ENCODE results near the gene LENG1. TPM values are rescaled to one million over a fixed set of nuclear protein-coding genes. Genes with fewer than 3 reads are reported as not detected.

The LENG1 gene
- total and polyA plus RNA-seq, 9 of the 15 experiments (the other 6 are each of a cell fraction or from before 2014, with no cell fraction given): 0.30 to 10.5 (median 4.7) TPM

DNA sequence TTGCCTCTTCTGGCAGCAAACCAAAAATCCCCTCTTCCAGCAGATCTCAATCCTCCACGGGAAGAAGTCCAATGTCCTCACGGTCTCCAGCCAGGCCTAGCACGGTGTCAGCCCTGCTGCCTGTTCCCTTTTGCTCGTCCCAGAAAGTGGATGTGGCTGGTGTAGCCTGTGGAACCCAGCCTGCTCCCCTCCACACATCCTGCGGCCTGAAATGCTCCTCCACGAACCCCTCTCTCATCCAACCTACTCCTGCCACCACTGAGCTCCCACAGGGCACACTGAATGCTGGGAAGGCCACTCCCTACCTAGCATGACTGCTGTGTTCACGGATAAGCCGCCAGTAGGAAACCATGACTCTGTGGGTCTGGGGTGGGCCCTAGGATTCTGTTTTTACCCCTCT, 26.8 kb upstream of the LENG1 start:
- intact Hi-C loops (cut with micrococcal nuclease): loop anchor here (5.0 kb wide), 1 partner anchor 46 kb away; no protein-coding TSS in a partner anchor
- Histone ChIP-seq H3K9ac (ENCODE audit: insufficient read depth in 1 of 2, low read depth in 2 of 2, low read length in 2 of 2) (peak overlapping the region; percentile 84 to 99; a peak in 3 of 4 replicates), H3K27ac (ENCODE audit: extremely low read depth, low read depth, low read length) (peak overlapping the region; percentile 100; the same call in 2 of the 3 replicates), H3K4me3 (no peak overlapping the region), H3K36me3 (ENCODE audit: control insufficient read depth, insufficient read depth, low read length) (peaks cover 43% of the 10 kb centered on the region), H3K9me3 (replicated peaks; ENCODE audit: control insufficient read depth, insufficient read depth, low read depth, low read length) (no peaks in the 10 kb centered on the region), H3K4me2 (ENCODE audit: insufficient read depth, low read length) (no peak overlapping the region), H3K4me1 (replicated peaks in 1 of 2; ENCODE audit: control insufficient read depth in 2 of 2, insufficient read depth in 2 of 2, low read length in 2 of 2) (peaks cover 19 to 42% of the 10 kb centered on the region in 2 experiments), H3K27me3 (ENCODE audit: control insufficient read depth in 2 of 2, insufficient read depth in 2 of 2, low read length in 2 of 2) (no peaks in the 10 kb centered on the region), H3K9me1 (ENCODE audit: control insufficient read depth, insufficient read depth, low read length) (peaks cover 5% of the 10 kb centered on the region), H3K79me2 (ENCODE audit: control insufficient read depth, insufficient read depth, low read length) (peaks cover 40% of the 10 kb centered on the region), H2AFZ (ENCODE audit: low read depth, low read length) (no peak overlapping the region), H4K20me1 (replicated peaks; ENCODE audit: control insufficient read depth, insufficient read depth, low read length) (no peaks in the 10 kb centered on the region)
- ATAC-seq (no peak), DNase-seq (ENCODE audit: extremely low read depth in 1 of 4, low spot score in 3 of 4) (no peak), FAIRE-seq (no peak)
- BruUV-seq (replicated peaks): no TSS peak
- TF ChIP-seq KDM1A (IDR thresholded peaks at IDR 0.05) (no peak), TAF1 (IDR thresholded peaks at IDR 0.05; ENCODE audit: control insufficient read depth, extremely low read depth, insufficient read depth, low read length, severe bottlenecking) (no peak), ZNF133 (CRISPR knock-in tag; IDR thresholded peaks at IDR 0.05) (no peak), TCF7L2 (IDR thresholded peaks at IDR 0.05; ENCODE audit: low read depth, low read length) (no peak), POLR2AphosphoS2 (IDR thresholded peaks at IDR 0.05; ENCODE audit: low read length) (no peak), ZNF121 (CRISPR knock-in tag; conservative IDR thresholded peaks at IDR 0.05) (no peak), FOXK1 (CRISPR knock-in tag; IDR thresholded peaks at IDR 0.05; ENCODE audit: borderline replicate concordance) (no peak), BRCA1 (IDR thresholded peaks at IDR 0.05) (no peak), BRCA1 (CRISPR knock-in tag; IDR thresholded peaks at IDR 0.05) (no peak), ZNF408 (CRISPR knock-in tag; IDR thresholded peaks at IDR 0.05; ENCODE audit: low read depth) (no peak)
- TF ChIP-seq, protein P1, sequence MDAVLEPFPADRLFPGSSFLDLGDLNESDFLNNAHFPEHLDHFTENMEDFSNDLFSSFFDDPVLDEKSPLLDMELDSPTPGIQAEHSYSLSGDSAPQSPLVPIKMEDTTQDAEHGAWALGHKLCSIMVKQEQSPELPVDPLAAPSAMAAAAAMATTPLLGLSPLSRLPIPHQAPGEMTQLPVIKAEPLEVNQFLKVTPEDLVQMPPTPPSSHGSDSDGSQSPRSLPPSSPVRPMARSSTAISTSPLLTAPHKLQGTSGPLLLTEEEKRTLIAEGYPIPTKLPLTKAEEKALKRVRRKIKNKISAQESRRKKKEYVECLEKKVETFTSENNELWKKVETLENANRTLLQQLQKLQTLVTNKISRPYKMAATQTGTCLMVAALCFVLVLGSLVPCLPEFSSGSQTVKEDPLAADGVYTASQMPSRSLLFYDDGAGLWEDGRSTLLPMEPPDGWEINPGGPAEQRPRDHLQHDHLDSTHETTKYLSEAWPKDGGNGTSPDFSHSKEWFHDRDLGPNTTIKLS (IDR thresholded peaks at IDR 0.05; ENCODE audit: borderline replicate concordance, low read depth): no peak
- CTCF ChIA-PET (ENCODE audit: low intra/inter-chr PET ratio): no interaction called here
- in situ Hi-C loops (cut with MboI): no loop called here
- 83% methylated on average over 8 of the region's 8 CpGs for WGBS (ENCODE audit: insufficient coverage, low coverage, missing lambda C conversion rate)
- POLR2A ChIA-PET: interaction anchor here (0.8 to 2.0 kb wide), 2 partner anchors 14 to 24 kb away, joined by 3 to 8 read pairs; partner anchors contain the start of gene RPS9

All from K562 (cell line).